ENCODE data around the gene GRIK2.

- TF ChIP-seq CTCF (IDR thresholded peaks at IDR 0.05): no peak
- no peak for TF ChIP-seq POLR2A (IDR thresholded peaks at IDR 0.05)
These were observed 630.6 kb downstream of the GRIK2 start for GRCh38 chr6:102023977-102024657.

Data from thyroid gland (tissue), 4 donors.